IMR-90 (cell line): ENCODE results near the gene KIF12. TPM values are rescaled to one million over a fixed set of nuclear protein-coding genes. Genes with fewer than 3 reads are reported as not detected.

Experiments used
- ATAC-seq: fragments of 200-7000 bp; cut with Tn5 transposase; 2 replicates; pipeline ENCODE4 v1.9.1; 2020; ENCODE audit warnings: low read depth, mild to moderate bottlenecking, moderate library complexity
- BruUV-seq: library from RNA; stranded (reverse); fragments of 400-500 nt; replicated peaks from 2 replicates; lab custom pipeline; 2021; lab: Mats Ljungman, UMichigan
- CTCF ChIA-PET: fragments of 300-600 bp; formaldehyde crosslinking; extraction: SDS; loops from one replicate; lab custom pipeline; 2021; ENCODE audit warnings: antibody characterized with exemption; lab: Yijun Ruan, JAX
- POLR2A ChIA-PET: fragments of 300-600 bp; sonication (Branson Sonifier 250); formaldehyde crosslinking; loops from one replicate; lab custom pipeline; 2022; ENCODE audit warnings: antibody characterized with exemption; ENCODE audit not compliant: unreplicated experiment; lab: Charles Lee
- DNase-seq: peaks from one replicate; pipeline ENCODE4 v3.0.0; 2013
- H2AFZ ChIP-seq: replicated peaks from 2 replicates; pipeline ENCODE3; 2013; ENCODE audit warnings: low read length, mild to moderate bottlenecking; ENCODE audit not compliant: poor library complexity
- H2AK5ac ChIP-seq: 2 replicates; pipeline ENCODE4 v1.6.1; 2013; ENCODE audit warnings: low read depth, low read length, inconsistent platforms
- H2AK9ac ChIP-seq: replicated peaks from 2 replicates; pipeline ENCODE3; 2013; ENCODE audit warnings: mild to moderate bottlenecking, low read depth, low read length, moderate library complexity; ENCODE audit not compliant: poor library complexity
- H2BK120ac ChIP-seq: 2 replicates; pipeline ENCODE4 v1.6.1; 2013; ENCODE audit warnings: low read depth, low read length, inconsistent platforms
- H2BK15ac ChIP-seq: 3 replicates; pipeline ENCODE4 v1.6.1; 2013; ENCODE audit warnings: low read depth, low read length, inconsistent platforms
- H2BK20ac ChIP-seq: 2 replicates; pipeline ENCODE4 v1.6.1; 2013; ENCODE audit warnings: low read depth, mild to moderate bottlenecking, inconsistent platforms, low read length, moderate library complexity
- H2BK5ac ChIP-seq: 2 replicates; pipeline ENCODE4 v1.6.1; 2013; ENCODE audit warnings: mild to moderate bottlenecking, low read depth, low read length, inconsistent platforms; ENCODE audit not compliant: poor library complexity, severe bottlenecking
- H3K14ac ChIP-seq: replicated peaks from 2 replicates; pipeline ENCODE4 v1.6.1; 2013; ENCODE audit warnings: low read depth, low read length, inconsistent platforms
- H3K18ac ChIP-seq: 2 replicates; pipeline ENCODE4 v1.6.1; 2013; ENCODE audit warnings: low read depth, low read length, control low read depth
- H3K23ac ChIP-seq: 2 replicates; pipeline ENCODE4 v1.6.1; 2013; ENCODE audit warnings: low read depth, low read length, inconsistent platforms
- H3K27ac ChIP-seq: 2 replicates; pipeline ENCODE4 v1.5.1; 2013; ENCODE audit warnings: mild to moderate bottlenecking, control low read depth, low read length; ENCODE audit not compliant: insufficient read depth
- H3K27me3 ChIP-seq: 2 replicates; pipeline ENCODE4 v1.6.1; 2013; ENCODE audit warnings: low read length; ENCODE audit not compliant: control insufficient read depth, insufficient read depth
- H3K36me3 ChIP-seq: 2 replicates; pipeline ENCODE4 v1.6.1; 2013; ENCODE audit warnings: low read length, mixed read lengths; ENCODE audit not compliant: control insufficient read depth, insufficient read depth
- H3K4ac ChIP-seq: 2 replicates; pipeline ENCODE4 v1.6.1; 2013; ENCODE audit warnings: low read depth, low read length, inconsistent platforms
- H3K4me1 ChIP-seq: 2 replicates; pipeline ENCODE4 v1.6.1; 2013; ENCODE audit warnings: low read length, mixed read lengths; ENCODE audit not compliant: control insufficient read depth, insufficient read depth
- H3K4me2 ChIP-seq: 2 replicates; pipeline ENCODE4 v1.6.1; 2013; ENCODE audit warnings: low read depth, mild to moderate bottlenecking, control low read depth, low read length, moderate library complexity
- H3K4me3 ChIP-seq: 2 replicates; pipeline ENCODE4 v1.5.1; 2013; ENCODE audit warnings: low read depth, mild to moderate bottlenecking, control low read depth, low read length, moderate library complexity; ENCODE audit not compliant: insufficient read depth
- H3K56ac ChIP-seq: 2 replicates; pipeline ENCODE4 v1.6.1; 2013; ENCODE audit warnings: low read length, inconsistent platforms; ENCODE audit not compliant: insufficient read depth; ENCODE audit errors: extremely low read depth
- H3K79me1 ChIP-seq, 2 experiments: 2 replicates each; pipeline ENCODE4 v1.6.1; 2013; ENCODE audit warnings: low read length in 2 of 2, inconsistent platforms in 1 of 2, low read depth in 1 of 2
- H3K9ac ChIP-seq: 2 replicates; pipeline ENCODE4 v1.6.1; 2013; ENCODE audit warnings: low read depth, low read length, control low read depth
- H3K9me1 ChIP-seq: 2 replicates; pipeline ENCODE4 v1.6.1; 2013; ENCODE audit warnings: low read length, inconsistent platforms; ENCODE audit not compliant: insufficient read depth
- H3K9me3 ChIP-seq: 2 replicates; pipeline ENCODE4 v1.6.1; 2013; ENCODE audit warnings: low read length; ENCODE audit not compliant: control insufficient read depth, insufficient read depth
- H4K20me1 ChIP-seq: 2 replicates; pipeline ENCODE4 v1.6.1; 2013; ENCODE audit warnings: low read length, inconsistent platforms; ENCODE audit not compliant: insufficient read depth
- H4K5ac ChIP-seq: 2 replicates; pipeline ENCODE4 v1.6.1; 2013; ENCODE audit warnings: mild to moderate bottlenecking, low read depth, low read length, control low read depth
- H4K8ac ChIP-seq, 2 experiments: 2 replicates each; pipeline ENCODE4 v1.6.1; 2013; ENCODE audit warnings: low read depth in 2 of 2, low read length in 2 of 2, control low read depth in 1 of 2, inconsistent platforms in 1 of 2
- H4K91ac ChIP-seq: 2 replicates; pipeline ENCODE4 v1.6.1; 2013; ENCODE audit warnings: low read depth, low read length, inconsistent platforms; ENCODE audit not compliant: insufficient read depth
- CEBPB ChIP-seq: IDR thresholded peaks from 2 replicates; pipeline ENCODE4 v1.6.1; 2012; ENCODE audit warnings: low read depth, low read length, improper control_type of control experiment
- WGBS, 2 experiments: methylation state at CpG; one replicate each; pipeline versions ENCODE4 v1.1.5 to v1.1.7; 2013; ENCODE audit warnings: missing lambda C conversion rate in 2 of 2; ENCODE audit not compliant: insufficient read length in 1 of 2; ENCODE audit errors: extremely low coverage in 2 of 2; 5-methylcytosine and 5-hydroxymethylcytosine counted together
- dilution Hi-C: fragments of 300-500 bp; cut with HindIII; formaldehyde crosslinking; loops from one replicate; pipeline ENCODE4 v1.14.3; 2018; ENCODE audit warnings: low sequenced_read_pairs; ENCODE audit not compliant: unreplicated experiment
- in situ Hi-C: fragments of 300-500 bp; cut with MboI; formaldehyde crosslinking; loops from 3 replicates; pipeline ENCODE4 v1.14.3; 2019; ENCODE audit warnings: low sequenced_read_pairs, inconsistent platforms, mixed read lengths
- intact Hi-C: fragments of 100-400 bp; cut with micrococcal nuclease; formaldehyde crosslinking; loops from 2 replicates; pipeline ENCODE4 v1.10.0; 2022
- polyA plus RNA-seq, 3 experiments: library from polyadenylated mRNA; depleted of rRNA; stranded (reverse); fragments of >200 nt; gene quantifications; 2 replicates each; pipeline ENCODE4 v1.2.3, GENCODE V29; 2012; ENCODE audit warnings: low replicate concordance in 1 of 3
- total RNA-seq: library from RNA; depleted of rRNA; stranded (reverse); fragments of >200 nt; gene quantifications from 2 replicates; pipeline ENCODE4 v1.2.3, GENCODE V29; 2012

KIF12 gene
- total and polyA plus RNA-seq, 2 of the 4 experiments (the other 2 are of a cell fraction) = not detected

DNA sequence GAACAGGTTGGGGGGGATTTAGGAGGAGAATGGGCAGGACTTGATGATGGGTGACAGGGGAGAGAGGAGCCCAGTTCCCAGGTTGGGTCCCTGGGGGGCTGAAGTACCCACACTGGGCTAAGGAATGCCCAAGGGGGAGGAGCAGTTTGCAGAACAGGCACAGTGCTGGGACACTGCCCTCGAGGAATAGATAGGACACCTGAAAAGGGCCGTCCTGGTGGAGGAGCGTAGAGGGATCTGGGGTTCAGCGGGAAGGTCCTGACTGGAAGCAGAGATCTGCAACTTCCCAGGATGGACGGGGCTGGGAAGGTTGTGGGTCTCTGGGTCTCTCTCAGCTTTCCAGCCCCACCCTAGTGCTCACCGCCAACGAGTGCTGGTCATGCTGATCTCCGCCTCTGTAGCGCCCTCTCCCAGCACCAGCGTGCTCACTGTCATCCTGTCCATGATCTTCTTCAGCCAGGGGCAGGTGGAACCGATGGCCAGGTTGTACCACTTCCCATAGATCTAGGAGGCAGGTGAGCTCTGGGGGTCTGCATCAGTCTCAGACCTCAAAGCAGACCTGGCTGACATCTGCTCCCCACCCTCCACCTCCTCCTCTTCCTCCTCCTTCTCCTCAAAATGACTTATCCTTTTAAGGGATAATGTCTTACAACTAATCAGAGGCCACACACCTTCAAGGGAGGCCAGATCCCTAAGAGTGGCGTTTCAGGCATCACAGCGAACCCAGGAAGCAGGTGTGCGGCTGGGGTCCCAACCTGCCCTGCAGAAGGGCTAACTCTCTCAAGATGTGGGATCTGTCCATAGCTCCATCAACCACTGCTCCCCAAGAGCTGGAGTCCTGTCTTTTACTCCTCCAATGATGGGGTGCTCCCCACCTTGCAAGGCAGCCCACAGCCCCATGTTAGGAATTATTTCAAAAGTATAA, 22.6 kb downstream of the KIF12 start:
- H3K4me2 ChIP-seq = no peak overlapping the region
- no peak overlapping the region for H2BK20ac ChIP-seq
- no peak overlapping the region for H2AK5ac ChIP-seq
- H4K8ac ChIP-seq = no peak overlapping the region
- H3K56ac ChIP-seq = no peak overlapping the region
- peaks cover 54% of the 10 kb centered on the region for H3K27me3 ChIP-seq
- H3K27ac ChIP-seq = no peak overlapping the region
- H3K79me1 ChIP-seq = no peaks in the 10 kb centered on the region
- H3K36me3 ChIP-seq = no peaks in the 10 kb centered on the region
- ChIA-PET POLR2A (no interaction called here), CTCF (interaction anchor here (0.6 kb wide), 1 partner anchor 297 kb away, joined by 4 read pairs; no protein-coding TSS in a partner anchor)
- no peaks in the 10 kb centered on the region for H3K9me1 ChIP-seq
- H4K5ac ChIP-seq = no peak overlapping the region
- no peak overlapping the region for H2AFZ ChIP-seq
- in situ Hi-C loops = no loop called here
- dilution Hi-C loops = no loop called here
- H2BK120ac ChIP-seq = no peak overlapping the region
- no peak overlapping the region for H3K4me3 ChIP-seq
- intact Hi-C loops = no loop called here
- no peak overlapping the region for H2BK5ac ChIP-seq
- H2AK9ac ChIP-seq = no peak overlapping the region
- no peak overlapping the region for H3K9ac ChIP-seq
- no peak overlapping the region for H2BK15ac ChIP-seq
- H3K4ac ChIP-seq = no peak overlapping the region
- no peak for TF ChIP-seq CEBPB
- no peaks in the 10 kb centered on the region for H4K20me1 ChIP-seq
- 82% methylated on average over 5 of the region's 14 CpGs; no CpG with 5 or more reads in 1 of the 2 experiments for WGBS, 2 experiments
- no peak for ATAC-seq
- H3K4me1 ChIP-seq = no peaks in the 10 kb centered on the region; the same call in 1 of the 2 replicates
- H3K14ac ChIP-seq = no peak overlapping the region
- no peak overlapping the region for H3K23ac ChIP-seq
- DNase-seq = no peak
- H3K9me3 ChIP-seq = no peaks in the 10 kb centered on the region; the same call in 1 of the 2 replicates
- no TSS peak for BruUV-seq
- H3K18ac ChIP-seq = no peak overlapping the region
- H4K91ac ChIP-seq = no peak overlapping the region
